OCI-LY7 (cell line): ENCODE measurements around the gene RELCH.

Experiments
- EZH2phosphoT487 ChIP-seq: fragments of 200-600 bp; sonication (generic); IDR thresholded peaks from 2 replicates; pipeline ENCODE4 v1.6.1; 2018; ENCODE audit warnings: low read depth, borderline replicate concordance, mild to moderate bottlenecking, mixed run types, antibody characterized with exemption, low read length, moderate library complexity, mixed read lengths
- TF ChIP-seq, protein P1 (sequence below): fragments of 200-600 bp; sonication (generic); conservative IDR thresholded peaks from 2 replicates; pipeline ENCODE4 v1.5.1; 2014; ENCODE audit warnings: mild to moderate bottlenecking, antibody characterized with exemption, low read length, moderate library complexity, mixed read lengths

DNA sequence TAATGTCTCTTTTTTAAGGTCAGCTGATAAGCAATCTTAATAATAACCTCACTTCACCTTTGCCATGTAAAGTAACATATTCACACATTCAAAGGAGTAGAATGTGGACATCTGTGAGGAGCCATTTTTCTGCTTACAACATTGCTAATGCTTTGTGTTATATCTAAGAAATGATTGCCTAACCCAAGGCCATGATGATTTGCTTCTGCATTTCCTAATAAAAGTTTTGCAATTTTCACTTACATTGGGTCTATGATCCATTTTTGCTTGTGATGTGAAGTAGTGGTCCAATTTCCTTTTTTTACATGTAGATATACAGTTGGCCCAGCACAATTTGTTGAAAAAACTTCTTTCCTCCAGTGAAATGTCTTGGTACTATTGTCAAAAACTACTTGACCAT is 22.0 kb downstream of the RELCH start:
- TF ChIP-seq, protein P1, sequence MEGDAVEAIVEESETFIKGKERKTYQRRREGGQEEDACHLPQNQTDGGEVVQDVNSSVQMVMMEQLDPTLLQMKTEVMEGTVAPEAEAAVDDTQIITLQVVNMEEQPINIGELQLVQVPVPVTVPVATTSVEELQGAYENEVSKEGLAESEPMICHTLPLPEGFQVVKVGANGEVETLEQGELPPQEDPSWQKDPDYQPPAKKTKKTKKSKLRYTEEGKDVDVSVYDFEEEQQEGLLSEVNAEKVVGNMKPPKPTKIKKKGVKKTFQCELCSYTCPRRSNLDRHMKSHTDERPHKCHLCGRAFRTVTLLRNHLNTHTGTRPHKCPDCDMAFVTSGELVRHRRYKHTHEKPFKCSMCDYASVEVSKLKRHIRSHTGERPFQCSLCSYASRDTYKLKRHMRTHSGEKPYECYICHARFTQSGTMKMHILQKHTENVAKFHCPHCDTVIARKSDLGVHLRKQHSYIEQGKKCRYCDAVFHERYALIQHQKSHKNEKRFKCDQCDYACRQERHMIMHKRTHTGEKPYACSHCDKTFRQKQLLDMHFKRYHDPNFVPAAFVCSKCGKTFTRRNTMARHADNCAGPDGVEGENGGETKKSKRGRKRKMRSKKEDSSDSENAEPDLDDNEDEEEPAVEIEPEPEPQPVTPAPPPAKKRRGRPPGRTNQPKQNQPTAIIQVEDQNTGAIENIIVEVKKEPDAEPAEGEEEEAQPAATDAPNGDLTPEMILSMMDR = no peak
- TF ChIP-seq EZH2phosphoT487 = no peak
